OCI-LY7 (cell line): ENCODE results near the gene HOXD4. TPM values are rescaled to one million over a fixed set of nuclear protein-coding genes. Genes with fewer than 3 reads are reported as not detected.

Experiments used
- BruUV-seq: library from RNA; stranded (reverse); fragments of 400-500 nt; replicated peaks from 2 replicates; lab custom pipeline; 2021; lab: Mats Ljungman, UMichigan
- CTCF ChIA-PET: fragments of 300-600 bp; sonication (Branson Sonifier 250); formaldehyde crosslinking; loops from one replicate; lab custom pipeline; 2022; ENCODE audit warnings: antibody characterized with exemption; ENCODE audit not compliant: unreplicated experiment; lab: Charles Lee
- POLR2A ChIA-PET: fragments of 300-600 bp; sonication (Branson Sonifier 250); formaldehyde crosslinking; loops from one replicate; lab custom pipeline; 2022; ENCODE audit warnings: antibody characterized with exemption; lab: Charles Lee
- DNase-seq: peaks from one replicate; pipeline ENCODE4 v3.0.0-alpha.2; 2015; ENCODE audit warnings: low spot score
- H2AFZ ChIP-seq: fragments of 200-600 bp; sonication (generic), shearing (Covaris generic); 2 replicates; pipeline ENCODE4 v1.6.1; 2014; ENCODE audit warnings: mild to moderate bottlenecking, antibody characterized with exemption, low read length, moderate library complexity
- H3K27ac ChIP-seq: fragments of 200-600 bp; sonication (generic); 2 replicates; pipeline ENCODE4 v1.5.1; 2014; ENCODE audit warnings: mixed run types, low read depth, mild to moderate bottlenecking, moderate library complexity, low read length, inconsistent platforms; ENCODE audit not compliant: poor library complexity, severe bottlenecking
- H3K36me3 ChIP-seq: fragments of 200-600 bp; sonication (generic); 2 replicates; pipeline ENCODE4 v1.6.1; 2014; ENCODE audit warnings: mild to moderate bottlenecking, antibody characterized with exemption, low read length, moderate library complexity, mixed read lengths; ENCODE audit not compliant: insufficient read depth
- H3K4me1 ChIP-seq: fragments of 200-600 bp; sonication (generic); 2 replicates; pipeline ENCODE4 v1.5.1; 2014; ENCODE audit warnings: mild to moderate bottlenecking, low read length; ENCODE audit not compliant: insufficient read depth, poor library complexity, severe bottlenecking
- H3K4me2 ChIP-seq: fragments of 200-600 bp; sonication (generic); 2 replicates; pipeline ENCODE4 v1.6.1; 2014; ENCODE audit warnings: mild to moderate bottlenecking, low read length
- H3K4me3 ChIP-seq: fragments of 200-600 bp; sonication (generic); 2 replicates; pipeline ENCODE4 v1.5.1; 2014; ENCODE audit warnings: mild to moderate bottlenecking, low read depth, low read length; ENCODE audit not compliant: poor library complexity, severe bottlenecking
- H3K79me2 ChIP-seq: fragments of 200-600 bp; sonication (generic); 2 replicates; pipeline ENCODE4 v1.6.1; 2016; ENCODE audit warnings: low read depth, mild to moderate bottlenecking, low read length, moderate library complexity, mixed read lengths; ENCODE audit not compliant: insufficient read depth
- H3K9me2 ChIP-seq: fragments of 200-600 bp; sonication (generic); 2 replicates; pipeline ENCODE4 v1.6.1; 2016; ENCODE audit warnings: mild to moderate bottlenecking, low read length, mixed read lengths; ENCODE audit not compliant: insufficient read depth
- H3K9me3 ChIP-seq: fragments of 200-600 bp; sonication (generic); 2 replicates; pipeline ENCODE4 v1.6.1; 2014; ENCODE audit warnings: mild to moderate bottlenecking, mixed run types, low read length, mixed read lengths
- H4K20me1 ChIP-seq: fragments of 200-600 bp; sonication (generic); 2 replicates; pipeline ENCODE4 v1.6.1; 2014; ENCODE audit warnings: mild to moderate bottlenecking, antibody characterized with exemption, low read length, moderate library complexity, mixed read lengths; ENCODE audit not compliant: insufficient read depth
- CTCF ChIP-seq: fragments of 200-600 bp; sonication (generic); conservative IDR thresholded peaks from 2 replicates; pipeline ENCODE4 v1.5.1; 2014; ENCODE audit warnings: mild to moderate bottlenecking, antibody characterized with exemption, low read length, moderate library complexity, mixed read lengths
- EZH2phosphoT487 ChIP-seq: fragments of 200-600 bp; sonication (generic); IDR thresholded peaks from 2 replicates; pipeline ENCODE4 v1.6.1; 2018; ENCODE audit warnings: low read depth, borderline replicate concordance, mild to moderate bottlenecking, mixed run types, antibody characterized with exemption, low read length, moderate library complexity, mixed read lengths
- intact Hi-C: fragments of 100-400 bp; cut with micrococcal nuclease; formaldehyde crosslinking; loops from one replicate; pipeline ENCODE4 v1.10.0; 2022; ENCODE audit not compliant: unreplicated experiment
- total RNA-seq, 2 experiments: library from RNA; depleted of rRNA in 1 of 2; stranded (reverse); fragments of >200 nt in 1 of 2; shearing (Covaris generic) in 1 of 2; gene quantifications; 2 replicates each; pipeline ENCODE4 v1.2.3, GENCODE V29; 2014 to 2022

The HOXD4 gene
- total RNA-seq, 2 experiments from 2014 or later, result not detected

DNA sequence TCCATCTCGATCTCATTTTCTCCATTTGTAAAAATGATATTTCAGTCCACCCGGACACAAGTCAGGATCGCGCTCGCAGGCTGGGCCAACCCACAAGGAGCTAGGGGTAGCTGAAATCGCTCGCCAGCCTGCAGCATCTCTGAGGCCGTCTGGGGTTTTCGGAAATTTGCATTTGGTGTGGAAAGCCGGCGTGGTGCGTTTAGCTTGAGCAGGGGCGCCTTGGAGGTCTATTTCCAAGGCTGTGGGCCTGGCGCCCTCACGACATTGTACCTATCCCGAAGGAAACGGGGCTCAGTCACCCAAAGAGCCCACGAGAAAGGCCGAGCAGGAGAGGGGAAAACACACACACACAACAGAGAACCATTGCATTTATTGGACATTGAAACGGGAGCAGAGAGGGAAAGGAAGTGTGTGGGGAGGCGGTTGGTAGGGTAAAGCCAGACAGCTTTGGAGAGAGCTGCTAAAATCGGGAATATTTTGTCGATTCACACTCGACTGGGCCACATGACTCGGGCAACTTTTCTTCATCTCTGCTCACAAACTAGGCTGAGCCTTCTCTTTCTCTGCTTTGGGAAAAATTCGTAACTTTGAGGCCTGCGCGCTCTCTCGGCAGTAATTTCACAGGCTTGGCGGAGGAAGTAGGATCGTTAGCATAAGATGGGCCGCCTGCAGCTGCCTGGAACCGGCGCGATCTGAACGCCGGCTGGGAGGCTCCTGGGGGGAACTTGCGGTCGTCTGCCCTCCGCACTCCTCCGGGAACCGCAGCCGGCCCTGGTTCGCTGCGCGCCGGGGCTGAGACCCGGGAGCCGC, 23.0 kb upstream of the HOXD4 start:
- POLR2A ChIA-PET, result interaction anchor here (0.6 kb wide), 1 partner anchor 689 kb away, joined by 3 read pairs; no protein-coding TSS in a partner anchor
- intact Hi-C loops, result loop anchor here (5.0 kb wide), 1 partner anchor 424 kb away; no protein-coding TSS in a partner anchor
- Histone ChIP-seq H3K4me3 (no peak overlapping the region), H3K27ac (no peak overlapping the region), H3K36me3 (no peaks in the 10 kb centered on the region), H3K4me1 (no peaks in the 10 kb centered on the region), H3K9me2 (no peaks in the 10 kb centered on the region), H3K4me2 (no peak overlapping the region), H2AFZ (no peak overlapping the region), H3K9me3 (no peaks in the 10 kb centered on the region), H4K20me1 (no peaks in the 10 kb centered on the region), H3K79me2 (no peaks in the 10 kb centered on the region)
- BruUV-seq, result no TSS peak
- TF ChIP-seq CTCF (no peak), EZH2phosphoT487 (no peak)
- CTCF ChIA-PET, result interaction anchor here (0.6 to 1.4 kb wide), 6 partner anchors 34 to 1887 kb away, joined by 3 to 6 read pairs (median 4); no protein-coding TSS in a partner anchor
- DNase-seq, result no peak

DNA sequence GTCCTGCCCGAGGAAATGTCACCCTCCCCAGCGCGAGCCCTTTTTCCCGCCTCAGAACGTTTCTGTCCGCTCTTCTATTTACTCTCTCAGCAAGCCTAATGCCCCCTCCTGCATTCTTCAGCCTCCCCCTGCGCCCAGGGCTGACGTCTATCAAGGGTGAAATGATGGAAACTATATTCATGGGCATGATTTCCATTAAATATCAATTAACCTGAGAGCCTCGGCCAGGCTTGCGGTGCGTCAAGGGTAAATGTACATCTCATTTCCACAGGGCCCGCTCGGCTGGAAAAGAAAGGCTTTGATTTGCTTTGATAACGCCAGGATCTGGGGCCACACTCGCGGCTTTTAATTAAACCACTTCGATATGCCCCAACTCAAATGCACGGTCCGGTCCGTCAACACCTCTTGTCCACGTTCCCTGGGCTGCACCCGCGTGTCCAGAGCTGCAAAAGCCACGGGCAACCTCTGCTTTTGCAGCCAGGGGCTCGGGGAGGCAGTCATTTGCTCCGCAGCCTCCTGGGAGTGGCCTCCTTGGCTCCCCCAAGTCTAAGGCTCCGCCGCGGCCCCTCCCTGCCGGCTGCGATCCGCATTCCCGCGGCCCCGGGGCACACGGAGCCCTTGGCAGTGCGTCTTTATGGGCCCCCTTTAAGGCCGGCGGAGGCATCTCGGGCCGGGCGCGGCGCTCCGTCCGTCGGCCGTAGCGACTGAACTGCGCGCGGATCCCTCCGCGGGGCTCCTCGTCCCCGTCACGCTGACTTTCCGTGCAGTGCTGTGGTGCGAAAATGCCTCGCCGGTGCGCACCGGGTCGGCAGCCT, 22.2 kb upstream of the HOXD4 start, which contains the start of gene HOXD8:
Gene HOXD8, plus strand, starts transcription at position 724 of the 815 bp plus-strand sequence. CDS start 662 bp downstream, outside the sequence.
- H3K4me2 ChIP-seq, result no peak within 1 kb of the TSS
- no peak within 1 kb of the TSS for H3K27ac ChIP-seq
- intact Hi-C loops, result loop anchor here (5.0 kb wide), 1 partner anchor 423 kb away; no protein-coding TSS in a partner anchor
- H3K9me3 ChIP-seq, result no peaks in the 10 kb centered on the region
- H3K9me2 ChIP-seq, result no peaks in the 10 kb centered on the region
- no peak within 1 kb of the TSS for H2AFZ ChIP-seq
- no peak for TF ChIP-seq EZH2phosphoT487
- TF ChIP-seq CTCF, result no peak
- H4K20me1 ChIP-seq, result no peaks in the 10 kb centered on the region
- CTCF ChIA-PET, result no interaction called here
- no TSS peak for BruUV-seq
- no peaks in the 10 kb centered on the region for H3K79me2 ChIP-seq
- no peak for DNase-seq
- POLR2A ChIA-PET, result no interaction called here
- no peaks in the 10 kb centered on the region for H3K4me1 ChIP-seq
- H3K36me3 ChIP-seq, result no peaks in the 10 kb centered on the region
- H3K4me3 ChIP-seq, result no peak within 1 kb of the TSS
